GM23338 (cell line): ENCODE measurements around the gene NEU1. TPM values are rescaled to one million over a fixed set of nuclear protein-coding genes. Genes with fewer than 3 reads are reported as not detected.
A peak's percentile ranks its signal among the peaks of the same experiment; 100 is the strongest.

Experiments used
- ATAC-seq: fragments of 200-7000 bp; cut with Tn5 transposase; 3 replicates; pipeline ENCODE4 v1.9.1; 2020
- DNase-seq: peaks from one replicate; pipeline ENCODE4 v3.0.0-alpha.2; 2015; ENCODE audit warnings: low spot score
- H2AFZ ChIP-seq: fragments of 200-600 bp; sonication (generic); 2 replicates; pipeline ENCODE4 v1.8.0; 2016; ENCODE audit warnings: antibody characterized with exemption, mild to moderate bottlenecking, moderate library complexity
- H3F3A ChIP-seq: fragments of 200-600 bp; sonication (generic); replicated peaks from 2 replicates; pipeline ENCODE4 v1.8.0; 2017; ENCODE audit warnings: antibody characterized with exemption, mixed run types, low read depth
- H3K27ac ChIP-seq: fragments of 200-600 bp; sonication (generic); 2 replicates; pipeline ENCODE4 v1.6.1; 2016; ENCODE audit warnings: low read depth
- H3K27me3 ChIP-seq: fragments of 200-600 bp; sonication (generic); 2 replicates; pipeline ENCODE4 v1.8.0; 2016; ENCODE audit warnings: mild to moderate bottlenecking, mixed run types, moderate library complexity; ENCODE audit not compliant: insufficient read depth
- H3K36me3 ChIP-seq: fragments of 200-600 bp; sonication (generic); 2 replicates; pipeline ENCODE4 v1.8.0; 2016; ENCODE audit warnings: mild to moderate bottlenecking; ENCODE audit not compliant: insufficient read depth
- H3K4me1 ChIP-seq: fragments of 200-600 bp; sonication (generic); 2 replicates; pipeline ENCODE4 v1.8.0; 2016; ENCODE audit warnings: mild to moderate bottlenecking, moderate library complexity; ENCODE audit not compliant: insufficient read depth
- H3K4me2 ChIP-seq: fragments of 200-600 bp; sonication (generic); 2 replicates; pipeline ENCODE4 v1.7.1; 2017; ENCODE audit warnings: mixed run types
- H3K4me3 ChIP-seq: fragments of 200-600 bp; sonication (generic); 2 replicates; pipeline ENCODE4 v1.6.1; 2016; ENCODE audit warnings: mixed run types
- H3K79me2 ChIP-seq: fragments of 200-600 bp; sonication (generic); replicated peaks from 2 replicates; pipeline ENCODE4 v1.8.0; 2017; ENCODE audit warnings: mild to moderate bottlenecking; ENCODE audit not compliant: insufficient read depth
- H3K9me2 ChIP-seq: fragments of 200-600 bp; sonication (generic); 2 replicates; pipeline ENCODE4 v1.8.0; 2017; ENCODE audit not compliant: insufficient read depth
- H4K20me1 ChIP-seq: fragments of 200-600 bp; sonication (generic); replicated peaks from 2 replicates; pipeline ENCODE4 v1.8.0; 2017; ENCODE audit warnings: mild to moderate bottlenecking; ENCODE audit not compliant: insufficient read depth
- H3K27ac Mint-ChIP-seq: 2 replicates; pipeline ENCODE4 v1.8.0; 2020; ENCODE audit warnings: inconsistent platforms, mild to moderate bottlenecking, moderate library complexity, mixed read lengths
- H3K27me3 Mint-ChIP-seq: 3 replicates; pipeline ENCODE4 v1.8.0; 2022; ENCODE audit warnings: low read depth, mild to moderate bottlenecking, moderate library complexity, mixed read lengths, inconsistent platforms; ENCODE audit not compliant: insufficient read depth, poor library complexity
- H3K36me3 Mint-ChIP-seq: 3 replicates; pipeline ENCODE4 v1.8.0; 2021; ENCODE audit warnings: low read depth, mild to moderate bottlenecking, inconsistent platforms, moderate library complexity, mixed read lengths
- H3K4me1 Mint-ChIP-seq: 3 replicates; pipeline ENCODE4 v1.8.0; 2020; ENCODE audit warnings: mild to moderate bottlenecking, inconsistent platforms, mixed read lengths
- H3K4me3 Mint-ChIP-seq: 3 replicates; pipeline ENCODE4 v1.8.0; 2021; ENCODE audit warnings: moderate library complexity, mild to moderate bottlenecking, inconsistent platforms, mixed read lengths
- H3K9me3 Mint-ChIP-seq: 3 replicates; pipeline ENCODE4 v1.8.0; 2020; ENCODE audit warnings: moderate library complexity, mild to moderate bottlenecking, inconsistent platforms, mixed read lengths
- CREB1 ChIP-seq: fragments of 250-450 bp; sonication (Bioruptor Pico); IDR thresholded peaks from 2 replicates; pipeline ENCODE4 v1.5.0; 2020; ENCODE audit warnings: low read depth, mild to moderate bottlenecking, moderate library complexity
- EZH2 ChIP-seq: fragments of 200-600 bp; sonication (generic); IDR thresholded peaks from one replicate; pipeline ENCODE4 v1.8.0; 2017; ENCODE audit warnings: antibody characterized with exemption, mild to moderate bottlenecking, low read depth; ENCODE audit not compliant: unreplicated experiment
- EZH2phosphoT487 ChIP-seq: fragments of 200-600 bp; sonication (generic); IDR thresholded peaks from one replicate; pipeline ENCODE4 v1.8.1; 2018; ENCODE audit warnings: antibody characterized with exemption; ENCODE audit not compliant: unreplicated experiment
- JUNB ChIP-seq: IDR thresholded peaks from one replicate; pipeline ENCODE4 v1.6.1; 2016; ENCODE audit warnings: antibody characterized with exemption; ENCODE audit not compliant: unreplicated experiment
- POLR2AphosphoS5 ChIP-seq: IDR thresholded peaks from 2 replicates; pipeline ENCODE4 v1.6.1; 2016; ENCODE audit warnings: antibody characterized with exemption, low read depth
- STAT1 ChIP-seq: IDR thresholded peaks from one replicate; pipeline ENCODE4 v1.6.1; 2016; ENCODE audit warnings: antibody characterized with exemption; ENCODE audit not compliant: unreplicated experiment
- polyA plus RNA-seq: library from polyadenylated mRNA; unstranded; fragments of >200 nt; fragmentation: Nextera tagmentation; extraction: Ambion mirVana; gene quantifications from 2 replicates; pipeline ENCODE4 v1.2.1, GENCODE V29; 2016
- total RNA-seq: library from RNA; depleted of rRNA; stranded (reverse); fragments of >200 nt; shearing (Covaris generic); gene quantifications from 2 replicates; pipeline ENCODE4 v1.2.3, GENCODE V29; 2014
- TF ChIP-seq, protein P1 (sequence below): IDR thresholded peaks from one replicate; pipeline ENCODE4 v1.6.1; 2018; ENCODE audit warnings: antibody characterized with exemption; ENCODE audit not compliant: unreplicated experiment

Gene NEU1
- total and polyA plus RNA-seq, 2 experiments from 2014 or later = 31.4 to 47.4 TPM

DNA sequence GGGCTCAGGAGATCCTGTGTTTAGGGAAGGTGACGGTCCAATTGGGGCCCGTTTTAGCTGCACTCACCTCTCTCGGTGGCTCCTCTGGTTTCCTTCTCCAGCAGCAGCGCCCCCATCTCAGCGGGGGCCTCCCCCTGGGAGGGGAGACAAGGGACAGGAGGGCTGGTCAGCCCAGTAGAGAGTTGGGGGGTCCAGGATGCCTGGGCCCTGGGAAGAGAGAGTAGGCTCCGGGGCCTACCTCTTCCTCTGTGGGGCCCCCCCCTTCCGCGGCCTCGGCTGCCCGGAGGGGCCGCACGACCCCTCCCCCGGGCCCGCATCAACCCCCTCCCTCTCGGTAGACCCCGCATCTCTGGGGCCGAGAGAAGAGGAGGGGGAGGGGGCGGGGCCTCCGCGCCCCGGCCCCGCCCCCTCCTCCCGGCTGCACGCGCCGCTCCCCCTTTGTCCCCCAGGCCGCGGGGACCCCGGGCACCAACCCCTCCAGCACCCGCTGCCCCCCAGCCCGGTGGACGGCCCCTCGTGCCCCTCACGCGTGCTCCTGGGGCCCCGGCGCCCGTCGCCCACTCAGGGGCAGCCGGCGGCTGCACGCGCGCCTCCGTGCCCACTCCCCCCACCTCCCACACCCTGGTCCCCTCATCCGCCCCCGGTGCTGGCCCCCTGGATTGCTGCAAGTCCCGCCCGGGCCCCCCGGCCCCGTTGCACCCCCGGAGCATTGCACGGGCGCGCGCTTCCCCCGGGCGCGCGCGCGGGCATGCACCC lies 34.4 kb upstream of the NEU1 start:
- peaks cover 68% of the 10 kb centered on the region for H3K36me3 Mint-ChIP-seq
- Histone ChIP-seq H3K79me2 (peaks cover 15% of the 10 kb centered on the region; the same call in 1 of the 2 replicates), H4K20me1 (peaks cover 18% of the 10 kb centered on the region; the same call in 1 of the 2 replicates), H3K27ac (peak overlapping the region; percentile 76; the same call in 1 of the 2 replicates), H3K4me1 (peaks cover 8% of the 10 kb centered on the region; the same call in 1 of the 2 replicates), H2AFZ (no peak overlapping the region), H3K27me3 (no peaks in the 10 kb centered on the region), H3K4me2 (peak overlapping the region; percentile 92), H3K4me3 (peak overlapping the region; percentile 85), H3F3A (peaks cover 10% of the 10 kb centered on the region; the same call in 1 of the 2 replicates), H3K9me2 (no peaks in the 10 kb centered on the region), H3K36me3 (peaks cover 20% of the 10 kb centered on the region)
- no peaks in the 10 kb centered on the region for H3K9me3 Mint-ChIP-seq
- no peak for TF ChIP-seq POLR2AphosphoS5
- TF ChIP-seq EZH2 = no peak
- no peak for TF ChIP-seq EZH2phosphoT487
- ATAC-seq = peak; percentile 19
- H3K27me3 Mint-ChIP-seq = peaks cover 16% of the 10 kb centered on the region
- 0 out of 2 replicates have a peak overlapping the region, but pooled peaks have one; percentile 86 for H3K27ac Mint-ChIP-seq
- peak overlapping the region; percentile 82 for H3K4me3 Mint-ChIP-seq
- H3K4me1 Mint-ChIP-seq = peaks cover 24% of the 10 kb centered on the region
- DNase-seq = peak; percentile 46

DNA sequence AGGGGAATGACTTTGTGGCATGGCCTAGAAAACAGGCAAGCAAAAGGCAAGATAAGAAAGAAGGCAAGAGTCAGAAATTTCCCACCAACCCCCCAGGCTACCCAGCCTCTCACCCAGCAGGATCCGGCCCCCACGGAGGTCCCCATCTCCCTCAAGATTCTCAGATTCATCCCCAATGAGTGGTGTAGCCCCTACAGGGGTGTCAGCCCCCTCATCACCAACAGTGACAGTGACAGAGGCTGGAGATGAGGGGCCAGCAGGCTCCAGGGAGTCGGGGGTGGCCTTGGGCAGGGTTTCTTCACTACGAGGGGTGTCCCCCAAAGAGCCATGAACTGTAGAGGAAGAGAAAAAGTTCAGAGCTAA lies 33.9 kb upstream of the NEU1 start:
- Histone ChIP-seq H2AFZ (no peak overlapping the region), H3K27ac (peak overlapping the region; percentile 76; the same call in 1 of the 2 replicates), H3K4me2 (peak overlapping the region; percentile 92), H3K36me3 (peaks cover 23% of the 10 kb centered on the region), H3K4me3 (peak overlapping the region; percentile 85), H3K27me3 (no peaks in the 10 kb centered on the region), H4K20me1 (peaks cover 19% of the 10 kb centered on the region; the same call in 1 of the 2 replicates), H3K79me2 (peaks cover 15% of the 10 kb centered on the region; the same call in 1 of the 2 replicates), H3F3A (peaks cover 10% of the 10 kb centered on the region; the same call in 1 of the 2 replicates), H3K9me2 (no peaks in the 10 kb centered on the region), H3K4me1 (peaks cover 8% of the 10 kb centered on the region; the same call in 1 of the 2 replicates)
- DNase-seq = no peak
- no peaks in the 10 kb centered on the region for H3K9me3 Mint-ChIP-seq
- peak overlapping the region; percentile 82 for H3K4me3 Mint-ChIP-seq
- no peak for ATAC-seq
- H3K27me3 Mint-ChIP-seq = peaks cover 15% of the 10 kb centered on the region
- H3K36me3 Mint-ChIP-seq = peaks cover 73% of the 10 kb centered on the region
- peak overlapping the region; percentile 86; the same call in 1 of the 2 replicates for H3K27ac Mint-ChIP-seq
- TF ChIP-seq EZH2 (no peak), STAT1 (no peak), CREB1 (CRISPR knock-in tag) (no peak), JUNB (no peak)
- TF ChIP-seq, protein P1, sequence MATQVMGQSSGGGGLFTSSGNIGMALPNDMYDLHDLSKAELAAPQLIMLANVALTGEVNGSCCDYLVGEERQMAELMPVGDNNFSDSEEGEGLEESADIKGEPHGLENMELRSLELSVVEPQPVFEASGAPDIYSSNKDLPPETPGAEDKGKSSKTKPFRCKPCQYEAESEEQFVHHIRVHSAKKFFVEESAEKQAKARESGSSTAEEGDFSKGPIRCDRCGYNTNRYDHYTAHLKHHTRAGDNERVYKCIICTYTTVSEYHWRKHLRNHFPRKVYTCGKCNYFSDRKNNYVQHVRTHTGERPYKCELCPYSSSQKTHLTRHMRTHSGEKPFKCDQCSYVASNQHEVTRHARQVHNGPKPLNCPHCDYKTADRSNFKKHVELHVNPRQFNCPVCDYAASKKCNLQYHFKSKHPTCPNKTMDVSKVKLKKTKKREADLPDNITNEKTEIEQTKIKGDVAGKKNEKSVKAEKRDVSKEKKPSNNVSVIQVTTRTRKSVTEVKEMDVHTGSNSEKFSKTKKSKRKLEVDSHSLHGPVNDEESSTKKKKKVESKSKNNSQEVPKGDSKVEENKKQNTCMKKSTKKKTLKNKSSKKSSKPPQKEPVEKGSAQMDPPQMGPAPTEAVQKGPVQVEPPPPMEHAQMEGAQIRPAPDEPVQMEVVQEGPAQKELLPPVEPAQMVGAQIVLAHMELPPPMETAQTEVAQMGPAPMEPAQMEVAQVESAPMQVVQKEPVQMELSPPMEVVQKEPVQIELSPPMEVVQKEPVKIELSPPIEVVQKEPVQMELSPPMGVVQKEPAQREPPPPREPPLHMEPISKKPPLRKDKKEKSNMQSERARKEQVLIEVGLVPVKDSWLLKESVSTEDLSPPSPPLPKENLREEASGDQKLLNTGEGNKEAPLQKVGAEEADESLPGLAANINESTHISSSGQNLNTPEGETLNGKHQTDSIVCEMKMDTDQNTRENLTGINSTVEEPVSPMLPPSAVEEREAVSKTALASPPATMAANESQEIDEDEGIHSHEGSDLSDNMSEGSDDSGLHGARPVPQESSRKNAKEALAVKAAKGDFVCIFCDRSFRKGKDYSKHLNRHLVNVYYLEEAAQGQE = no peak
- H3K4me1 Mint-ChIP-seq = peaks cover 24% of the 10 kb centered on the region
